Myocyte (in vitro differentiated cells): ENCODE measurements around the gene TOLLIP. TPM values are rescaled to one million over a fixed set of nuclear protein-coding genes. Genes with fewer than 3 reads are reported as not detected.

ENCODE experiments used
- DNase-seq: peaks from one replicate; pipeline ENCODE4 v3.0.0-alpha.2; 2012; ENCODE audit warnings: low read depth
- total RNA-seq: library from RNA; depleted of rRNA; stranded (reverse); fragments of >200 nt; gene quantifications from 2 replicates; pipeline ENCODE4 v1.2.3, GENCODE V29; 2014

TOLLIP gene
- total RNA-seq, 1 donor from 2014 or later: 41.6 TPM

DNA sequence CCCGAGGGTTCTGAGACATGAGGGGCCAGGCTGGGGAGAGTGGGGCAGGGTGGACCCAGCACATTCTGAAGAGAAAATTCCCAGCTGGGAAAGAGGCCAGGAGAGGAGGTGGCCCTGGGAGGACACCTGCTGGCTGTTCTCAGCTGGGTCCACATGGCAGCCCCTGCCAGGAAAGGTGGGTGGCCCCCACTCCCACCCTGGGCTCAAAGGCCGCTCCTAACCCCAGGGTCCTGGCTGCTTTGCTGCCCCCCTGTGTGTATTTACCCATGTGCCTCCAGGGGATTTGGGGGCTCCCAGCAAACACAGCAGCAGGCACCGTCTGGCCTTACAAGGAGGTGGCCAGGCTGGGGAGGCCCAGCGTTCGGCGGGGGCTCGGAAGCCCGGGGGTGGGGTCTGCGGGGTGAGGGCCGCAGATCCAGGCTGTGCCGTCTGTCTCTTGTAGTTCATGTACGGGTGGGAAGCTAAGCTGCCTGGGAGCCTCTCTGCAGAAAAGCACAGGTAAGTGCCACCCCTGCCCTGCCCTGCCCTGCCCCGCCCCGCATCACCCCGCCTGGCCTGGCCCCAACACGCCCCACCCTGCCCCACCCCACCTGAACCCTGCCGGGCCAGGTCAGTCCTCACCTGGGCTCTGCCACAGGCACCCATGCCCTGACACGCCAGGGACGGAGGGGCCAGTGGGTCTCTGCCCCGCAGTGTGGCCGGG, 75.9 kb downstream of the TOLLIP start:
- DNase-seq: no peak

DNA sequence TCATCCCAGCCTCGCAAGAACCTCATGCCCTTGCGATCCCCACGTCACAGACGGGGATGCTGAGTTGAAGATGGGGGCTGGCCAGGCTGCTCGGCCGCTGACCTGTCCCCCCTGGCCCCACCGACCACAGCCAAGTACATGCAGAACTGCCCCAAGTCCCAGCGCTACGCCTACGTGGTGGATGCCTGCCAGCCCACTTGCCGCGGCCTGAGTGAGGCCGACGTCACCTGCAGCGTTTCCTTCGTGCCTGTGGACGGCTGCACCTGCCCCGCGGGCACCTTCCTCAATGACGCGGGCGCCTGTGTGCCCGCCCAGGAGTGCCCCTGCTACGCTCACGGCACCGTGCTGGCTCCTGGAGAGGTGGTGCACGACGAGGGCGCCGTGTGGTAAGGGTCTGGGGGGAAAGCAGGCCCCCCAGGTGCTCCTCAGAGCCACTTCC, 76.5 kb downstream of the TOLLIP start:
- DNase-seq: no peak

DNA sequence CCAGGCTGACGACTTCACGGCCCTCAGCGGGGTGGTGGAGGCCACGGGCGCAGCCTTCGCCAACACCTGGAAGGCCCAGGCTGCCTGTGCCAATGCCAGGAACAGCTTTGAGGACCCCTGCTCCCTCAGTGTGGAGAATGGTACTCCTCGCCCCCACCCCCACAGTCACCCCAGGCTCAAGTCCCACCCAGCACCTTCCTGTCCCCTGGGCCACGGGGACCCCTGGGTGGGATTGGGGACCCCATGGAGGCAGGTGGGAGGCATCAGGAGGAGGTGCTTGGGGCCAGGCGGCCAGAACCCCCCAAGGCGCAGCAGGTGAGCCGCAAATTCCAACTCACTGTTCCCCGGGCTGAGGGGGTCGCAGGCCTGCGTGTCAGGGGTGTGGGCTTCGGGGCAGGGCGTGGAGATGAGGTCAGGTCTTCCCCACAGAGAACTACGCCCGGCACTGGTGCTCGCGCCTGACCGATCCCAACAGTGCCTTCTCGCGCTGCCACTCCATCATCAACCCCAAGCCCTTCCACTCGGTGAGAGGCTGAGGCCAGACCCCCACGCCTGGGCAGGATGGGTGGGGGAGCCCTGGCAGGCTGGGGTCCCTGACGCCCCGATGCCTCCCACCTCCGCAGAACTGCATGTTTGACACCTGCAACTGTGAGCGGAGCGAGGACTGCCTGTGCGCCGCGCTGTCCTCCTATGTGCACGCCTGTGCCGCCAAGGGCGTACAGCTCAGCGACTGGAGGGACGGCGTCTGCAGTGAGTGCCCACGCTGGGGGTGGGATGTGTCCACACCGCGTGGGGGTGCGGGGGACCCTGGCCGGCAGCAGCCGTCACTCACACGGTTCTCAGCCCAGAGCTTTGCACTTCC, 77.2 kb downstream of the TOLLIP start:
- no peak for DNase-seq

DNA sequence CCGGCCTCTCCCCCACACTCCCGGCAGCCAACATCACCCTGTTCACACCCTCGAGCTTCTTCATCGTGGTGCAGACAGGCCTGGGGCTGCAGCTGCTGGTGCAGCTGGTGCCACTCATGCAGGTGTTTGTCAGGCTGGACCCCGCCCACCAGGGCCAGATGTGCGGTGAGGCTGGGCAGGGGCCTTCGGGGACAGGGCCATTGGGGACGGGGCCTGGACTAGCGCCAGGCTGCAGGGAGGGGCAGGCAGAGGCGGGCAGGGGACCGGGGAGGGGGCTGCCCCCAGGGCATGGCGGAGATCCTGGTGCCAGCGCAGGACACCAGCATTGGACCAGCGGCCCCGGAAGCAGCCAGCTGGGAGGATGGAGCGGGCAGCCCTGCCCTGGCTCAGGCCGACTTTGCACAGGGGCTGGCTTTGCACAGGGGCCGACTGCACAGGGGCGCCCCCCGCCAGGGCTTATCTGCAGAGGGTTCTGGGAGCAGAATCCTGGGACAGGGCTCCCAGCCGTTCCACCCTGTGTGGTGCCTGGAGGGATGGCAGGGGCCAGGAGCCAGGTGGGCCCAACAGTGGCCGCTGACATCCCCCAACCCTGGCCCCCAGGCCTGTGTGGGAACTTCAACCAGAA, 77.9 kb downstream of the TOLLIP start:
- no peak for DNase-seq

DNA sequence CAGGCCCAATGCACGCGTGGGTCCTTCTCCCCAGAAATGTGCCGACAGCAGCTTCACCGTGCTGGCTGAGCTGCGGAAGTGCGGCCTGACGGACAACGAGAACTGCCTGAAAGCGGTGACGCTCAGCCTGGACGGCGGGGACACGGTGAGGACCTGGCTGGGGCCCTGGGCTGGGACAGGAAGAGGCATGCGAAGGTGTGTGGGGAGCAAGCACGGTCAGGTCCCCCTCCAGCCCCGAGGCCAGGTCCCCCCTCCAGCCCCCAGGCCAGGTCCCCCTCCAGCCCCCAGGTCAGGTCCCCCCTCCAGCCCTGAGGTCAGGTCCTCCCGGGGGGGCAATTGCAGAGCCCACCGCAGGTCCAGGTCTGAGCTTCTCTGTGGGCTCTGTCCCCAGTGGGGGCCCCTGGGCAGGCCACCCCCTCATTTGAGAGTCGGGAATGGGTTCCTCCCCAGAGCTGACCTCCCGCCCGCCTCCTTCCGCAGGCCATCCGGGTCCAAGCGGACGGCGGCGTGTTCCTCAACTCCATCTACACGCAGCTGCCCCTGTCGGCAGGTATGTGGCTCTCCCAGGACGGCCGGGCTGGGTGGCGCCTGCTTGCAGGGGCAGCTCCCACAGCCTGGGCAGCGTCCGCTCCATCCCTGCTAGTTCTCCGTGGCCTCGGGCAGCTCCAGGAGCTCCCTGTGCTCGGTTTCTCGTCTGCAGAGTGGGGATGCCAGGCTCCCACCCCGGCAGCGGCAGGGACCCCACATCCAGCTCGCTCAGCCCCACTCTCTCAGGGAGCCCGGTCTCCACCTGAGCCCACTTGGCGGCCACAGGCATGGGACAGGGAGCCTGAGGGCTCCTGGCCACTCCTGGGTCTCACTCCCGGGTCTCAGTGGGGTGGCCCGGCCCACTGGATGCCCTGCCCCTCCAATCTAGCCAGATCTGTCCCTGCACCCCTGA, 78.7 kb downstream of the TOLLIP start:
- DNase-seq: no peak

DNA sequence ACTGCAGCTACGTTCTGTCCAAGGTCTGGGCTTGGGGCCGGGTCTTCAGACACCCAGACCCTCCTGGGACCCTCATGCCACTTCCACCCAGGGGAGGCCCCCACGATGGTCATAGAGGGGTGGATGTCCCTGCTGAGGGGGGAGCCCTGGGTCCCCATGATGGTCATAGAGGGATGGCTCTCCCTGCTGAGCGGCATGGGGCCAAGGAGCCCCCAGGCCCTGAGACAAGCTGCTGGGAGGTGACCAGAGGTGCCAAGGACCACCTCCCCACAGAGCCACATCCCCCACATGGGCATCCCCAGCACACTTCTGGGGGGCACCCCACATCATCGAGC, 79.3 kb downstream of the TOLLIP start:
- DNase-seq: no peak

DNA sequence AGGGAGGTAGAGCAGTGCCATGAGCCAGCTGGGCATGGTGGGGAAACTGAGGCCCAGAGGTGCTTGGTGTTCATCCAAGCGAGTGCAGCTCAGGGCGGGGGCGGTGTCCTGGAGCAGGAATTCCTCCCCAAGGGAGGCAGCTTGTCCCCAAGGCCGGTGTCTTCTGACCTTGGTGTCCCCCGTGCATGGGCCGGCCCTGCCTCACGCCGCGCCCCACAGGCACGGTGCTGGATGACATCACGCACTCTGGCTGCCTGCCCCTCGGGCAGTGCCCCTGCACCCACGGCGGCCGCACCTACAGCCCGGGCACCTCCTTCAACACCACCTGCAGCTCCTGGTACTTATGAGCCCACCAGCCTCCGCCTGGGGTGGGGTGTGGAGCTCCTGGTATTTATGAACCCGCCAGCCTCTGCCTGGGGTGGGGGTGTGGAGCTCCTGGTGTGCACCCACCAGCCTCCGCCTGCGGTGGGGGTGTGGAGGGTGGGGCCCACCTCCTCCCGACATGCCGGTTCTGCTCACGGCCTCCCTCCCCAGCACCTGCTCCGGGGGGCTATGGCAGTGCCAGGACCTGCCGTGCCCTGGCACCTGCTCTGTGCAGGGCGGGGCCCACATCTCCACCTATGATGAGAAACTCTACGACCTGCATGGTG, 79.8 kb downstream of the TOLLIP start:
- no peak for DNase-seq

DNA sequence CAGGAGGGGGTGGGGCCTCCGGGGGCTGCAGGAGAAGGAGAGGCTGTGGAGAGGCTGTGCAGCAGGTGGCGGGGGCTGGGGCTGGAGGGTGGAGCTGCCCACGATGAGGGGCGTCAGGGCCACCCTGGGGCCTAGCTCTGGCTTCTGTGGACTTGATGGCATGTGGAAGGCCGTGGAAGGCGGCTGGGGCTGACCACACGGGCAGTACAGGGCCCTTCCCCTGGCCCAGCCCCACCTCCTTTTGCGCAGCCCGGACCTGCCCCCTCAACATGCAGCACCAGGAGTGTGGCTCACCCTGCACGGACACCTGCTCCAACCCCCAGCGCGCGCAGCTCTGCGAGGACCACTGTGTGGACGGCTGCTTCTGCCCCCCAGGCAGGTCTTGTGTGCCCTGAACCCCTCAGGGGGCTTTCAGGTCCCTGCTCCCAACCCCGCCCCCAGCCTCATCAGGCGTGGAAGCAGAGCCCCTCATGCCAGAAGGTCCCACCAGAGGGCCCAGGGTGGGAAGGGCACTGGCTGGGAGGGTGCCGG, 80.4 kb downstream of the TOLLIP start:
- DNase-seq: no peak

DNA sequence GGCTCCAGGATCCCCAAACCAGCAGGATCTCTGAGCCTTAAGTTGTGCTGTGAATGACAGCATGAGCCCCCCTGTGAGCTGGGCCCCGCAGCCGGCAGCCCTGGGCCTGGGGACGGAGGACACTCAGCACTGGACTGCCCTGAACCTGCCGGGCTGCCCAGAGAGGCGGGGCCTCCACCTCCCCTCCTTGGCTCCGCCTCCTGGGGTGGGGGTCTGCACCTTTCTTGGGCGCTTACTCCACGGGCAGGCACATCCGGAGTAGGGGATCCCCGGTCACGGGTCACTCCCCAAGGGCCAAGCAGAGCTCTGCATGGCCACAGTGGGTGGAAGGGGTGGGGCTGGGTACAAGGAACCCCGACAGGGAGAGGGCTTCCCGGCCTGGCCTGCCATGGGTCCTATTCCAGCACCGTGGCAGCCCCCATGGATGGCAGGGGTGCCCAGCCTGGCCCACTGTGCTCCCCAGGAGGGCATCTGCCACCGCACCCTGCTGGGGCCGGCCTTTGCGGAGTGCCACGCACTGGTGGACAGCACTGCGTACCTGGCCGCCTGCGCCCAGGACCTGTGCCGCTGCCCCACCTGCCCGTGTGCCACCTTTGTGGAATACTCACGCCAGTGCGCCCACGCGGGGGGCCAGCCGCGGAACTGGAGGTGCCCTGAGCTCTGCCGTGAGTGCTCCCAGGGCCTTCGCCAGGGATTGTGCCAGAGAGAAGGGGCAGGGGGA, 81.2 kb downstream of the TOLLIP start:
- DNase-seq: no peak

DNA sequence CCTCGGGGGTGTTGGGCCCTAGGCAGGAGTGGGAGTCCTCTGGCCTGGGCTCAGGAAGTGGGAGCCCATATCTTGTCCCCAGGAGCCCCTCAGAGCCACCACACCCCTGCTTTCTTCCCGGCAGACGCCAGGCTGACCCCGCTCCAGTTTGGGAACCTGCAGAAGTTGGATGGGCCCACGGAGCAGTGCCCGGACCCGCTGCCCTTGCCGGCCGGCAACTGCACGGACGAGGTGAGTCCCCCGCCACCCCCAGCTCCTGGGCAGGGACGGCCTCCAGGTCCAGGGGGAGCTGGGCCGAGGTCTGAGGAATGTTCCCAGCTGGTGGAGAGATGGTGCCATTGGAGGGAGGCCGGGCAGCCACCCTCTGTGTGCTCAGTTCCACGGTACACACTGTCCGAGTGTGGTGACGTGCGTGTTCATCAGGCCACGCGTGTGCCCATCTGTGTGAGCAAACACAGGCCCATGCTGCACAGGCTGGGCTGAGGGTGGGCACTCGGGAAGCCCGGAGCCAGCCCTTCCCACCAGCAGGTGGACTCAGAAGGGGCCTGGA, 81.8 kb downstream of the TOLLIP start:
- DNase-seq: no peak

DNA sequence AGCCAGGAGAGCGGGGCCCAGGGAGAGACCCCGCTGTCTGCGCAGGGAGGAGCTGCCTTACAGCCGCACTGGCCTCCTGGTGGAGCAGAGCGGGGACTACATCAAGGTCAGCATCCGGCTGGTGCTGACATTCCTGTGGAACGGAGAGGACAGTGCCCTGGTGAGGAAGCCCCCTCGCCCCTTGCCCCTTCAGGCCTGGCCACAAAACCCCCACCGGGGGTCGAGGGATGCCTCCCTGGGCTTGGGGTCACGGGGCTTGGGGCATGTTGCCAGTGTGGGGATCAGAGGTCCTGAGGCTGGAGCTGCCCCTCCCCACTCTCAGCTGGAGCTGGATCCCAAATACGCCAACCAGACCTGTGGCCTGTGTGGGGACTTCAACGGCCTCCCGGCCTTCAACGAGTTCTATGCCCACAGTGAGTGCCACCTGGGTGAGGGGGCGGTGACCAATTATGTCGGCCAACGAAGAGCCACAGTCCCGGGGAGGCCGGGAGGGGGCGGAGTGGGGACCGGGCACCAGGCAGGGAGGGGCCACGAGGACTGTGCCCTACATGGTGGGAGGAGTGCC, 82.4 kb downstream of the TOLLIP start:
- DNase-seq: no peak

DNA sequence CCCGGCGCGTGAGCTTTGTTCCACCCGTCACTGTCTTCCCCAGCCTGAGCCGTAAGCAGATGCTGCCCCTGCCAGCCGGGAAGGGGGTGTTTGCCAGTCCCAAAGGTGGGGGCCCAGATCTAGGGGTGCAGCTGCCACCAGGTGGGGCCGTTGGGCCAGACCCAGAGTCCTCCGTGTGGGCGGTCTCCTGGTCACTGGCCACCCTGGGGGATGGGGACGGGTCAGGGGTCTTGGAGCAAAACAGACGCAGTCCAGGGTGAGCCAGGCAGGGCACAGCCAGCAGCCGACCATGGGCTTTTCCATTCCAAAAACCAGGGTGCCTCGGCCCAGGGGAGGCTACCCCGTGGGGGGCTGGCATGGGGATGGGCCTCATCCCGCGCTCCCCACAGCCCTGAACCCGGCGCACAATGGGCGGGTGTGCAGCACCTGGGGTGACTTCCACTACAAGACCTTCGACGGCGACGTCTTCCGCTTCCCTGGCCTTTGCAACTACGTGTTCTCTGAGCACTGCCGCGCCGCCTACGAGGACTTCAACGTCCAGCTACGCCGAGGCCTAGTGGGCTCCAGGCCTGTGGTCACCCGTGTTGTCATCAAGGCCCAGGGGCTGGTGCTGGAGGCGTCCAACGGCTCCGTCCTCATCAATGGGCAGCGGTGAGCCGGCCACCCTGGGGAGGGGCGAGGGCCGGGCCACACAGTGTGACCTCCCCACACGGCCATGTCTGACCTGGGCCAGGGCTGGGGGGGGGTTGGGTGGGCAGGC, 83.0 kb downstream of the TOLLIP start:
- DNase-seq: no peak

DNA sequence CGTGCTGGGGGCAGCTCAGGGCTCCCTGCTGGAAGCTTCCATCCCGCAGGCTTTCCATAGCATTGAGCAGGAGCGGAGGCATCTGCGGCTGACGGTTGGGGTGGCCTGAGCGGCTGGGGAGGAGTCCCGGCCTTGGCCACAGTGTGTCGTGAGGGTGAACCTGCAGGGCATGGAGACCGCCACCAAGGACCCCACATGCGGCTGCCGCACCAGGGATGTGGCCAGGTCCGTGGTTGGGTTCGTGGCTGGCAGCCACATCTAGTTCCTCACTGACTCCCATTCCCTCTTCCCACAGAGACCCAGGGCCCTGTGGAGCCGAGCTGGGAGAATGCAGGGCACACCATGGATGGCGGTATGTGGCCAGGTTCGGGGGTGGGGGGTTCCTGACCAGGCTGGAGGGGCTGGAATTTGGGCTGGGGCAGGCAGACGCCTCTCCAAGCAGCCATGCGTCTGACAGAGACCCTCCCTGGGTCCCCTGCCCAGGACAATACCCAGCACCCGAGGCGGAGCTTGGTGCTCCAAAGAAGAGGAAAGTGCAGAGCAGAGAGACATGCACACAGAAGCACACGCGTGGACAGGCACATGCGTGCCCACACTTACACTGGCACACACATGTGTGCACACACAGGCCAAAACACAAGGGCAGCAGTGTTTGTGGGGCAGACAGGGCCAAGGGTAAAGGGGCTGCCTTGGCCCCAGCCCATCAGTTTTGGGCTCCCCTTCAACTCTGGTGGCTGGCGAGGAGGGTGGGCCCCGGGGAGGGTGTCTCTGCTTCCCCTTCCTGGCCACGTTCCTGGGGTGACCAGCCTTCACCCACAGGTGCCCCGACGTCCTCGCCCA, 83.8 kb downstream of the TOLLIP start:
- no peak for DNase-seq

DNA sequence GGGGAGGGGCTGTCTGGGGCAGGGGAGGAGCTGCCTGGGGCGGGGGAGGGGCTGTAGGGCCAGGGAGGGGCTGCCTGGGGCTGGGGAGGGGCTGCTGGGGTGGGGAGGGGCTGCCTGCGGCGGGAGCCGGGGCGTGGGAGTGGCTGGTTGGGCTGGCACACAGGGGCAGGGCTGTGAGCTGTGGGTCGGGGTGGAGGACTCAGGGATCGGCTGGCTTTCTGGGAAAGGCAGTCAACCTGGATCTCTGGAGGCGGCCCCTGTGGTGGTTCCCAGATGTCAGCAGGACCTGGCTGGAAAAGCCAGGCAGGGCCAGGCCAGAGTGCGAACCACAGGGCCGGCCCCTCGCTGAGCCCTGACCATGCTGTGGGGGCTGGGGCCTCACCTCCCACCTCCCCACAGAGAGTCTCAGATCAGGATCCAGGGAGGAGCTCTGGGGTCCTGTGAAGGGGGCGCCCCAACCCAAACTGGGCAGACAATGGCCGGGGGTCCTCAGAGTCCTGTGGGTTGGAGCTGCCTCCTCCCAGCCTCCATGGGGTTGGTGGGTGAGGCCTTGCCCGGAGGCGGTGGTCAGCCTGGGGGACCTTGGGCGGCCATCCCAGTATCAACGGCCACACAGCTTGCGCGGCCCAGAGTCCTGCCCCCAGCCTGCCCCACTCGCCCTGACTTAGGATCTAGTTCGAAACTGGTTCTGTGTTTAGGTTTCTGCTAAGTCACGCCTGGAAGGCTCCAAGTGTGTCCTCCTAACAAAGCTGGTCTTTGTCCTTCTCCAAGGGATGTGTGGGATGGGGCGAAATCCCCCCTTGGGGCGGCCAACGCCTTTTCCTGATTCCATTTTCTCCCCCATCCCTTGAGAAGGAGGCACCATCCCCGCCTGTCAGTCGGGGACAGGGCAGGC, 84.7 kb downstream of the TOLLIP start:
- no peak for DNase-seq
